Esophagus (tissue), 2 donors: ENCODE data around the gene GSTA2. TPM values are rescaled to one million over a fixed set of nuclear protein-coding genes. Genes with fewer than 3 reads are reported as not detected.
"Not testable (repeated sequence)": the region's sequence is repeated elsewhere in the genome, so short reads cannot be mapped to it uniquely, and the experiment has no call there.

ENCODE experiments used
- H3K27ac ChIP-seq, 2 donors: one replicate each; pipeline ENCODE4 v1.5.1; 2013; ENCODE audit warnings: low read depth in 2 of 2, mild to moderate bottlenecking in 2 of 2, inconsistent platforms in 1 of 2, low read length in 1 of 2, moderate library complexity in 1 of 2
- H3K27me3 ChIP-seq, 2 donors: one replicate each; pipeline ENCODE4 v1.6.1; 2013; ENCODE audit warnings: low read length in 2 of 2, control low read depth in 1 of 2, mild to moderate bottlenecking in 1 of 2; ENCODE audit not compliant: insufficient read depth in 2 of 2, control insufficient read depth in 1 of 2
- H3K36me3 ChIP-seq, 2 donors: one replicate each; pipeline ENCODE4 v1.6.1; 2013; ENCODE audit warnings: low read length in 1 of 2; ENCODE audit not compliant: control insufficient read depth in 2 of 2, insufficient read depth in 2 of 2
- H3K4me1 ChIP-seq, 2 donors: one replicate each; pipeline ENCODE4 v1.6.1; 2013; ENCODE audit warnings: low read length in 1 of 2; ENCODE audit not compliant: control insufficient read depth in 2 of 2, insufficient read depth in 2 of 2
- H3K4me3 ChIP-seq, 2 donors: one replicate each; pipeline ENCODE4 v1.5.1; 2013; ENCODE audit warnings: low read length in 2 of 2, mild to moderate bottlenecking in 2 of 2, low read depth in 1 of 2, moderate library complexity in 1 of 2
- H3K9me3 ChIP-seq, 2 donors: one replicate each; pipeline ENCODE4 v1.6.1; 2013; ENCODE audit warnings: mild to moderate bottlenecking in 2 of 2, low read depth in 1 of 2, low read length in 1 of 2, moderate library complexity in 1 of 2; ENCODE audit not compliant: control insufficient read depth in 2 of 2, insufficient read depth in 1 of 2
- WGBS, 2 donors: extraction: QIAGEN DNeasy Blood & Tissue Kit; methylation state at CpG; one replicate each; pipeline ENCODE4 v1.1.7; 2013; 5-methylcytosine and 5-hydroxymethylcytosine counted together
- polyA plus RNA-seq, 2 donors: library from polyadenylated mRNA; stranded (reverse); fragments of 200-250 nt; gene quantifications; one replicate each; pipeline ENCODE4 v1.2.3, GENCODE V29; 2013
- donor health status: healthy with polysubstance abuse.
- donor health status: Bipolar disorder and iron deficiency.

GSTA2 gene
- polyA plus RNA-seq, 2 donors, result not detected

- H3K27me3 ChIP-seq, result no peaks in the 10 kb centered on the region
- H3K36me3 ChIP-seq, result no peaks in the 10 kb centered on the region
- no peak overlapping the region for H3K27ac ChIP-seq
- WGBS, 2 donors, result 61 to 72% methylated on average over 3 of the region's 3 CpGs
- H3K9me3 ChIP-seq, result peaks cover 0 to 3% of the 10 kb centered on the region in 2 donors
- no peaks in the 10 kb centered on the region for H3K4me1 ChIP-seq
- H3K4me3 ChIP-seq, result no peak overlapping the region
These were observed 25.2 kb upstream of the GSTA2 start for GRCh38 chr6:52788478-52788877.

GRCh38 chr6:52787917-52788316 lies 24.6 kb upstream of the GSTA2 start:
- 37 to 38% methylated on average over 3 of the region's 3 CpGs for WGBS, 2 donors
- Histone ChIP-seq H3K4me1 (peaks cover 0 to under 1% of the 10 kb centered on the region in 2 donors), H3K27ac (no peak overlapping the region), H3K27me3 (no peaks in the 10 kb centered on the region), H3K9me3 (peaks cover 0 to 3% of the 10 kb centered on the region in 2 donors), H3K36me3 (no peaks in the 10 kb centered on the region), H3K4me3 (no peak overlapping the region)

- WGBS, 2 donors, result 94 to 96% methylated on average over 24 of the region's 24 CpGs
- H3K27ac ChIP-seq, result no peak overlapping the region
- H3K36me3 ChIP-seq, result no peaks in the 10 kb centered on the region
- H3K9me3 ChIP-seq, result no peaks in the 10 kb centered on the region
- no peak overlapping the region for H3K4me3 ChIP-seq
- no peaks in the 10 kb centered on the region for H3K27me3 ChIP-seq
- H3K4me1 ChIP-seq, result peaks cover 0 to 3% of the 10 kb centered on the region in 2 donors
These were observed 23.1 kb upstream of the GSTA2 start for GRCh38 chr6:52786249-52786956.

- peak overlapping the region; percentile 13 to 49 for H3K27ac ChIP-seq
- 23 to 25% methylated on average over 3 of the region's 3 CpGs for WGBS, 2 donors
- not testable (repeated sequence) for H3K9me3 ChIP-seq, H3K4me1 ChIP-seq, H3K27me3 ChIP-seq, H3K4me3 ChIP-seq, H3K36me3 ChIP-seq
These were observed 19.5 kb upstream of the GSTA2 start for GRCh38 chr6:52782696-52783274.

- not testable (repeated sequence) for H3K27me3 ChIP-seq, H3K4me3 ChIP-seq, H3K4me1 ChIP-seq, H3K36me3 ChIP-seq, H3K9me3 ChIP-seq, H3K27ac ChIP-seq
These were observed 18.9 kb upstream of the GSTA2 start for GRCh38 chr6:52782209-52782608.

GRCh38 chr6:52779237-52779636 lies 16.0 kb upstream of the GSTA2 start:
- Histone ChIP-seq H3K4me1 (peaks cover 0 to 3% of the 10 kb centered on the region in 2 donors), H3K27ac (no peak overlapping the region), H3K4me3 (no peak overlapping the region), H3K27me3 (no peaks in the 10 kb centered on the region), H3K36me3 (no peaks in the 10 kb centered on the region), H3K9me3 (no peaks in the 10 kb centered on the region)
- WGBS, 2 donors, result 26 to 48% methylated on average over 1 of the region's 1 CpG

- not testable (repeated sequence) for H3K27ac ChIP-seq, H3K36me3 ChIP-seq, H3K9me3 ChIP-seq, H3K4me1 ChIP-seq, H3K27me3 ChIP-seq, H3K4me3 ChIP-seq
- WGBS, 2 donors, result 77 to 79% methylated on average over 9 of the region's 9 CpGs
These were observed 13.6 kb upstream of the GSTA2 start for GRCh38 chr6:52776711-52777351.

GRCh38 chr6:52769399-52769798 lies 6.1 kb upstream of the GSTA2 start:
- H3K27ac ChIP-seq, H3K9me3 ChIP-seq, H3K27me3 ChIP-seq, H3K4me3 ChIP-seq, H3K36me3 ChIP-seq, H3K4me1 ChIP-seq: not testable (repeated sequence)
- WGBS, 2 donors, result 59 to 67% methylated on average over 4 of the region's 4 CpGs

- not testable (repeated sequence) for H3K4me1 ChIP-seq, H3K27me3 ChIP-seq, H3K27ac ChIP-seq, H3K36me3 ChIP-seq, H3K4me3 ChIP-seq, H3K9me3 ChIP-seq
These were observed 4.4 kb upstream of the GSTA2 start for GRCh38 chr6:52767658-52768057.
